Kidney capillary endothelial cell (primary cell): Measurements from ENCODE around the gene HSD17B14.
A peak's percentile ranks its signal among the peaks of the same experiment; 100 is the strongest.
"Not testable (repeated sequence)": the region's sequence is repeated elsewhere in the genome, so short reads cannot be mapped to it uniquely, and the experiment has no call there.

Experiments
- DNase-seq: peaks from one replicate; pipeline ENCODE4 v3.0.0-alpha.2; 2018; ENCODE audit warnings: low spot score

The HSD17B14 gene

GRCh38 chr19:48836089-48837017, at the start of gene HSD17B14:
Gene HSD17B14 (minus strand): TSS chr19:48836491. CDS start chr19:48836411, 80 bp downstream.
- no peak for DNase-seq

- DNase-seq, result no peak
These were observed 47.4 kb upstream of the HSD17B14 start for GRCh38 chr19:48883726-48884125.

- no peak for DNase-seq
These were observed 45.7 kb upstream of the HSD17B14 start for GRCh38 chr19:48881741-48882657.

DNA sequence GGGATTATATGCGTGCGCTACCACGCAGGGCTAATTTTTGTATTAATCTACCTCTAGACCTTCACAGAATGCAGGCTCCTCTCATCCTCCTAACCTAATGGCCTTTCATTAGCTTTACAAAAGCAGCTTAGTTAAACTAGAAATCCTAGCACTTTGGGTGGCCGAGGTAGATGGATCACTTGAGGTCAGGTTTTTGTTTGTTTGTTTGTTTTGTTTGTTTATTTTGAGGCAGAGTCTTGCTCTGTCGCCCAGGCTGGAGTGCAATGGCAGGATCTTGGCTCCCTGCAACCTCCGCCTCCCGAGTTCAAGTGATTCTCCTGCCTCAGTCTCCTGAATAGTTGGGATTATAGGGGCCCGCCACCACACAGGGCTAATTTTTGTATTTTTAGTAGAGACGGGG, 43.4 kb upstream of the HSD17B14 start:
- not testable (repeated sequence) for DNase-seq

- no peak for DNase-seq
These were observed 42.8 kb upstream of the HSD17B14 start for GRCh38 chr19:48879025-48879637.

- no peak for DNase-seq
These were observed 42.1 kb upstream of the HSD17B14 start for GRCh38 chr19:48878196-48879024.

- no peak for DNase-seq
These were observed 41.5 kb upstream of the HSD17B14 start for GRCh38 chr19:48877855-48878195.

DNA sequence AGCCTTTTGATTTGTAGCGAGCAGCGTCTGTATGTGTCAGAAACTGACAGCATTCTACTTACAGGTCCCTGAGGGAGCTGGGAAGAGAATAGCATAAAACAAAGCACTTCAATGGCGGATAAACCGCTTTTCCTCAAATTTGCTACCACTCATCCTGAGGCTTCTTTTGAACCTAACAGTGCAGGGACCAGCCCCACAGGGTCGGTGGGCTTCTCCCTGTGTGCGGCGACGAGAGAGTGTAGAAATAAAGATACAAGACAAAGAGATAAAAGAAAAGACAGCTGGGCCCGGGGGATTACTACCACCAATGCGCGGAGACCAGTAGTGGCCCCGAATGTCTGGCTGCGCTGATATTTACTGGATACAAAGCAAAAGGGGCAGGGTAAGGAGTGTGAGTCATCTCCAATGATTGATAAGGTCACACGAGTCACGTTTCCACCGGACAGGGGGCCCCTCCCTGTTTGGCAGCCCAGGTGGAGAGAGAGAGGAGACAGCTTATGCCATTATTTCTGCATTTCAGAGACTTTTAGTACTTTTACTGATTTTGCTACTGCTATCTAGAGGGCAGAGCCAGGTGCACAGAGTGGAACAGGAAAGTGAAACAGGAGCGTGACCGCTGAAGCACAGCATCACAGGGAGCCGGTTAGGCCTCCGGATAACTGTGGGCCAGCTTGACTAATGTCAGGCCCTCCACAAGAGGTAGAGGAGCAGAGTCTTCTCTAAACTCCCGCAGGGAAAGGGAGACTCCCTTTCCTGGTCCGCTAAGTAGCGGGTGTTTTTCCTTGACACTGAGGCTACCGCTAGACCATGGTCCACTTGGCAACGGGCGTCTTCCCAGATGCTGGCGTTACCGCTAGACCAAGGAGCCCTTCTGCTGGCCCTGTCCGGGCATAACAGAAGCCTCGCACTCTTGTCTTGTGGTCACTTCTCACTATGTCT, 40.0 kb upstream of the HSD17B14 start:
- DNase-seq, result not testable (repeated sequence)

GRCh38 chr19:48874303-48875135, 38.2 kb upstream of the HSD17B14 start:
- peak; percentile 73 for DNase-seq

DNA sequence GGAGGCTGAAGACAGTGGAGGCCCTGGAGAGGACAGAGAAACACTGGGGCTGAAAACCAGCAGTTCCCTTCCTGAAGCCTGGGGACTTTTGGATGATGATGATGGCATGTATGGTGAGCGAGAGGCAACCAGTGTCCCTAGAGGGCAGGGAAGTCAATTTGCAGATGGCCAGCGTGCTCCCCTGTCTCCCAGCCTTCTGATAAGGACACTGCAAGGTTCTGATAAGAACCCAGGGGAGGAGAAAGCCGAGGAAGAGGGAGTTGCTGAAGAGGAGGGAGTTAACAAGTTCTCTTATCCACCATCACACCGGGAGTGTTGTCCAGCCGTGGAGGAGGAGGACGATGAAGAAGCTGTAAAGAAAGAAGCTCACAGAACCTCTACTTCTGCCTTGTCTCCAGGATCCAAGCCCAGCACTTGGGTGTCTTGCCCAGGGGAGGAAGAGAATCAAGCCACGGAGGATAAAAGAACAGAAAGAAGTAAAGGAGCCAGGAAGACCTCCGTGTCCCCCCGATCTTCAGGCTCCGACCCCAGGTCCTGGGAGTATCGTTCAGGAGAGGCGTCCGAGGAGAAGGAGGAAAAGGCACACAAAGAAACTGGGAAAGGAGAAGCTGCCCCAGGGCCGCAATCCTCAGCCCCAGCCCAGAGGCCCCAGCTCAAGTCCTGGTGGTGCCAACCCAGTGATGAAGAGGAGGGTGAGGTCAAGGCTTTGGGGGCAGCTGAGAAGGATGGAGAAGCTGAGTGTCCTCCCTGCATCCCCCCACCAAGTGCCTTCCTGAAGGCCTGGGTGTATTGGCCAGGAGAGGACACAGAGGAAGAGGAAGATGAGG, 37.4 kb upstream of the HSD17B14 start:
- no peak for DNase-seq

- DNase-seq, result peak; percentile 93
These were observed 36.7 kb upstream of the HSD17B14 start for GRCh38 chr19:48872884-48873475.

DNA sequence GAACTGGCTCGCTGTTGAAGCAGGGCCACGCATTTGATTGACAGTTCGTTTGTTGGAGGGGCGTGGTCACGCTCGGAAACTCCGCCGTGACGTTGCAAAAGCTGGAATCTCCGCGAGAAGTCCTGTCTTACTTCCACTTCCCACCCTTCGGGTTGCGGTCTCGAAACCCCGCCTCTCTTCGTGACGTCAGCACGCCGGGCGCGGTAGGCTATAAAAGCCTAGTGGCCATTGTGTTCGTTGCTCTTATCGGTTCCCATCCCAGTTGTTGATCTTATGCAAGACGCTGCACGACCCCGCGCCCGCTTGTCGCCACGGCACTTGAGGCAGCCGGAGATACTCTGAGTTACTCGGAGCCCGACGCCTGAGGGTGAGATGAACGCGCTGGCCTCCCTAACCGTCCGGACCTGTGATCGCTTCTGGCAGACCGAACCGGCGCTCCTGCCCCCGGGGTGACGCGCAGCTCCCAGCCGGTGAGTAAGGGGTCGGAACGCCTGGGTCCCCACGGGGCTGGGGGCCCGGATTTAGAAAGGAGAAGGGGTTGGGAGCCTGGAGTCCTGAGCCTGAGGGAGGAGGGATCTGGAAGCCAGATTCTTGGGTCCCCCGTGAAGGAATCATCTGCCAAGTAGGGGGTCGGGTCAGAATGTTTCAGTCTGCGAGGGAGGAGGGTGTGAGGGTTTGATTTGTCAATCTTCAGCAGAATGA, 36.0 kb upstream of the HSD17B14 start, which contains the start of gene PPP1R15A:
Gene PPP1R15A, plus strand, starts transcription at position 240 of the 702 bp plus-strand sequence. CDS start 813 bp downstream, outside the sequence.
- DNase-seq, result peak; percentile 97

DNA sequence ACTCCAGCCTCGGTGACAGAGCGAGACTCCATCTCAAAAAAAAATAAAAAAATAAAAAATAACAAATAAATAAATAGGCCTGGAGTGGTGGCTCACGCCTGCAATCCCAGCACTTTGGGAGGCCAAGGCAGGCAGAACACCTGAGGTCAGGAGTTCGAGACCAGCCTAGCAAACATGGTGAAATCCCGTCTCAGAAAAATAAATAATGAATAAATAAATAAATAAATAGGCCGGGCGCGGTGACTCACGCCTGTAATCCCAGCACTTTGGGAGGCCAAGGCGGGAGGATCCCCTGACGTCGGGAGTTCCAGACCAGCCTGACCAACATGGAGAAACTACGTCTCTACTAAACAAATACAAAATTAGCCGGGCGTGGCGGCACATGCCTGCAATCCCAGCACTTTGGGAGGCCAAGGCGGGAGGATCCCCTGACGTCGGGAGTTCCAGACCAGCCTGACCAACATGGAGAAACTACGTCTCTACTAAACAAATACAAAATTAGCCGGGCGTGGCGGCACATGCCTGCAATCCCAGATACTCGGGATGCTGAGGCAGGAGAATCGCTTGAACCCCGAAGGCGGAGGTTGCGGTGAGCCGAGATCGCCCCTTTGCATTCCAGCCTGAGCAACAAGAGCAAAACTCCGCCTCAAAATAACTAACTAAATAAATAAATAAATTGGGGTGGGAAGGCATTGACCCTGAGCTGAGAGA, 35.3 kb upstream of the HSD17B14 start:
- DNase-seq, result not testable (repeated sequence)

- DNase-seq, result no peak
These were observed 33.8 kb upstream of the HSD17B14 start for GRCh38 chr19:48870048-48870447.

- no peak for DNase-seq
These were observed 32.0 kb upstream of the HSD17B14 start, which contains the start of gene PLEKHA4 for GRCh38 chr19:48868114-48868886. Gene PLEKHA4 (minus strand): TSS chr19:48868617. CDS start chr19:48867620, 997 bp downstream.

GRCh38 chr19:48867746-48868113, 31.4 kb upstream of the HSD17B14 start:
- DNase-seq, result no peak
